GM12878 (cell line): ENCODE results near the gene SPEM2. TPM values are rescaled to one million over a fixed set of nuclear protein-coding genes. Genes with fewer than 3 reads are reported as not detected.

ENCODE experiments used
- ATAC-seq: fragments of 200-7000 bp; cut with Tn5 transposase; 3 replicates; pipeline ENCODE4 v1.9.1; 2020; ENCODE audit warnings: mild to moderate bottlenecking, moderate library complexity
- BruUV-seq: library from RNA; stranded (reverse); fragments of 400-500 nt; replicated peaks from 2 replicates; lab custom pipeline; 2021; lab: Mats Ljungman, UMichigan
- CTCF ChIA-PET: fragments of 300-600 bp; sonication (Branson Sonifier 250); formaldehyde crosslinking; extraction: SDS; loops from one replicate; lab custom pipeline; 2021; ENCODE audit warnings: inconsistent platforms; lab: Yijun Ruan, JAX
- POLR2A ChIA-PET: fragments of 350-600 bp; formaldehyde crosslinking; extraction: SDS; loops from one replicate; lab custom pipeline; 2021; ENCODE audit warnings: inconsistent platforms; lab: Charles Lee
- RAD21 ChIA-PET: fragments of 300-600 bp; sonication (Branson Sonifier 250); formaldehyde crosslinking; loops from one replicate; lab custom pipeline; 2023; ENCODE audit warnings: antibody characterized with exemption; ENCODE audit not compliant: unreplicated experiment; lab: Charles Lee
- SMC1A ChIA-PET: fragments of 300-600 bp; sonication (Branson Sonifier 250); formaldehyde crosslinking; loops from one replicate; lab custom pipeline; 2023; ENCODE audit not compliant: unreplicated experiment, uncharacterized antibody; lab: Charles Lee
- DNase-seq: peaks from one replicate; pipeline ENCODE4 v3.0.0-alpha.2; 2011; ENCODE audit warnings: low read depth, low spot score
- FAIRE-seq: peaks from 3 replicates; lab custom pipeline; 2011; peaks lifted over from hg19 to GRCh38; lab: Jason Lieb, UNC
- H2AFZ ChIP-seq: 2 replicates; pipeline ENCODE4 v1.6.0; 2011; ENCODE audit warnings: low read depth, low read length, control low read depth; ENCODE audit not compliant: control insufficient read depth
- H3K27ac ChIP-seq: 2 replicates; pipeline ENCODE4 v1.5.1; 2011; ENCODE audit warnings: control low read depth; ENCODE audit not compliant: control insufficient read depth, insufficient read depth
- H3K27me3 ChIP-seq, 2 experiments: replicated peaks in 1 of 2; 2 replicates each; pipeline versions ENCODE4 v1.6.0 to v1.6.1; 2011; ENCODE audit warnings: low read length in 1 of 2; ENCODE audit not compliant: control insufficient read depth in 2 of 2, insufficient read depth in 2 of 2
- H3K36me3 ChIP-seq, 2 experiments: 2 replicates each; pipeline ENCODE4 v1.5.1; 2011; ENCODE audit warnings: low read length in 1 of 2; ENCODE audit not compliant: control insufficient read depth in 2 of 2, insufficient read depth in 2 of 2
- H3K4me1 ChIP-seq: 2 replicates; pipeline ENCODE4 v1.6.1; 2011; ENCODE audit warnings: mild to moderate bottlenecking, low read length, moderate library complexity, mixed read lengths; ENCODE audit not compliant: control insufficient read depth, insufficient read depth
- H3K4me2 ChIP-seq: 2 replicates; pipeline ENCODE4 v1.6.0; 2011; ENCODE audit warnings: control low read depth; ENCODE audit not compliant: control insufficient read depth, insufficient read depth
- H3K4me3 ChIP-seq: fragments of 200-600 bp; sonication (generic); 2 replicates; pipeline ENCODE4 v1.5.1; 2016
- H3K79me2 ChIP-seq: 2 replicates; pipeline ENCODE4 v1.6.0; 2011; ENCODE audit warnings: low read length; ENCODE audit not compliant: control insufficient read depth, insufficient read depth
- H3K9ac ChIP-seq: 2 replicates; pipeline ENCODE4 v1.8.0; 2011; ENCODE audit warnings: low read length, control low read depth, mixed read lengths; ENCODE audit not compliant: control insufficient read depth, insufficient read depth
- H3K9me3 ChIP-seq: replicated peaks from 3 replicates; pipeline ENCODE4 v1.5.1; 2011; ENCODE audit warnings: mild to moderate bottlenecking, low read length; ENCODE audit not compliant: control insufficient read depth, insufficient read depth
- H4K20me1 ChIP-seq: 2 replicates; pipeline ENCODE4 v1.6.0; 2011; ENCODE audit not compliant: control insufficient read depth, insufficient read depth
- RUNX3 ChIP-seq: IDR thresholded peaks from 2 replicates; pipeline ENCODE4 v1.6.1; 2012; ENCODE audit warnings: low read length, inconsistent platforms
- SREBF1 ChIP-seq: IDR thresholded peaks from 2 replicates; pipeline ENCODE4 v1.6.1; 2012; ENCODE audit warnings: mild to moderate bottlenecking, low read length
- STAT1 ChIP-seq: fragments of 450-650 bp; conservative IDR thresholded peaks from 2 replicates; pipeline ENCODE4 v1.6.1; 2014; ENCODE audit warnings: antibody characterized with exemption, mild to moderate bottlenecking
- ZZZ3 ChIP-seq: IDR thresholded peaks from 2 replicates; pipeline ENCODE4 v1.6.1; 2011; ENCODE audit warnings: low read depth; ENCODE audit not compliant: control insufficient read depth, insufficient read length
- WGBS: methylation state at CpG from one replicate; pipeline ENCODE4 v1.1.6; 2016; ENCODE audit warnings: low lambda C conversion rate; ENCODE audit not compliant: insufficient replicate concordance, insufficient coverage; ENCODE audit errors: missing lambda C conversion rate; 5-methylcytosine and 5-hydroxymethylcytosine counted together
- in situ Hi-C: fragments of 300-500 bp; cut with MboI; formaldehyde crosslinking; loops from 9 replicates; pipeline ENCODE4 v1.14.3; 2018; ENCODE audit warnings: mixed read lengths
- intact Hi-C: fragments of 100-400 bp; cut with micrococcal nuclease; formaldehyde crosslinking; loops from one replicate; pipeline ENCODE4 v1.14.2; 2022; ENCODE audit not compliant: unreplicated experiment
- polyA plus RNA-seq, 11 experiments: library from polyadenylated mRNA; depleted of rRNA in 4 of 11; unstranded in 6 of 11; stranded (reverse) in 5 of 11; fragments of >200 nt; fragmentation: Nextera tagmentation in 4 of 11; fragmentation: Illumina TruSeq in 1 of 11; extraction: Ambion mirVana in 4 of 11; extraction: Trizol in 1 of 11; gene quantifications; 1 replicate in 1 of 11; 2 replicates in 10 of 11; pipeline versions ENCODE4 v1.2.1 to v1.2.3, GENCODE V29; 2011 to 2016; ENCODE audit warnings: inconsistent platforms in 2 of 11, missing spikeins in 2 of 11, low read depth in 1 of 11
- total RNA-seq, 4 experiments: library from RNA; depleted of rRNA in 3 of 4; stranded (reverse); fragments of >200 nt in 3 of 4; fragmentation: Illumina TruSeq in 1 of 4; extraction: Trizol in 1 of 4; gene quantifications; 2 replicates each; pipeline versions ENCODE4 v1.2.1 to v1.2.3, GENCODE V29; 2013 to 2021
- TF ChIP-seq, protein P1 (sequence below): IDR thresholded peaks from 2 replicates; pipeline ENCODE4 v1.6.1; 2011; ENCODE audit warnings: borderline replicate concordance, low read depth, mild to moderate bottlenecking, moderate library complexity, low read length; ENCODE audit not compliant: insufficient read depth, poor library complexity, severe bottlenecking

The SPEM2 gene
- total and polyA plus RNA-seq, 10 of the 15 experiments (the other 5 are each of a cell fraction or from before 2014, with no cell fraction given), result not detected

DNA sequence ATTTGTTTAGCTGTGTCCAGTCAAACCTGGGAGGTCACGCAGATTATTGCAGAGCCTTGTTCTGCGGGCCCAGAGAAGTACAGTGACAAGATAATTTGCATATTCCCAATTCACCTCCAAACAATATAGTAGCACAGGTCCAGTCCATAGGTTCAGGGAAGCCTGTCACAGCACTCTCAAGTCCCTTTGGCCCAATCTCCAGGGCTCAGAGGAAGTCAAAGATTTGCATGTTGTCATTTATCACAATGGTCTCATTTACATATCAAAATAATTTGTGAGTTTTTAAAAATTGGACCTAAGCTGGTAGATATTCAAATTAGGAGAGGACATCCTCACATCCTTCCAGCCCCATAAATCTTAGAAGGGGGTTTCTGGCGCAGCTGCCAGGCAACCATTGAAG lies 42.1 kb downstream of the SPEM2 start (continued):
- TF ChIP-seq, protein P1, sequence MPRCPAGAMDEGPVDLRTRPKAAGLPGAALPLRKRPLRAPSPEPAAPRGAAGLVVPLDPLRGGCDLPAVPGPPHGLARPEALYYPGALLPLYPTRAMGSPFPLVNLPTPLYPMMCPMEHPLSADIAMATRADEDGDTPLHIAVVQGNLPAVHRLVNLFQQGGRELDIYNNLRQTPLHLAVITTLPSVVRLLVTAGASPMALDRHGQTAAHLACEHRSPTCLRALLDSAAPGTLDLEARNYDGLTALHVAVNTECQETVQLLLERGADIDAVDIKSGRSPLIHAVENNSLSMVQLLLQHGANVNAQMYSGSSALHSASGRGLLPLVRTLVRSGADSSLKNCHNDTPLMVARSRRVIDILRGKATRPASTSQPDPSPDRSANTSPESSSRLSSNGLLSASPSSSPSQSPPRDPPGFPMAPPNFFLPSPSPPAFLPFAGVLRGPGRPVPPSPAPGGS, result no peak
- TF ChIP-seq SREBF1 (no peak), RUNX3 (no peak)

DNA sequence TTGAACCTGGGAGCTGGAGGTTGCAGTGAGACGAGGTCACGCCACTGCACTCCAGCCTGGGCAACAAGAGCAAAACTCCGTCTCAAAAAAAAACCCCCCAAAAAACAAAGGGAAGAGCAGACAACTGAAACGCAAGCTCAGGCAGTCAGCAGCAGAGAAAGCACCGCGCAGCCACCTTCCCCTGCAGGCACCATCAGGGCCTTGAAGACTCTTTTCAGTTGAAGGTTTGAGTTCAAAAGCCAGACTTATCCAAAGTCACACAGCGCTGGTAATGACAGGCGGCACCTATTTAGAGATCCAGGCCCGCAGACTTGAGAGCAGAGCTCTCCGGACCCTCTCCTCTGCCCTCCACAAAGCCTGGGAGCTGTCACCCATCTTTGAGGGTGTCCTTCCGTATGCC lies 42.9 kb downstream of the SPEM2 start:
- RAD21 ChIA-PET, result no interaction called here
- Histone ChIP-seq H3K79me2 (no peaks in the 10 kb centered on the region), H3K27me3 (no peaks in the 10 kb centered on the region), H3K4me1 (no peaks in the 10 kb centered on the region; the same call in 1 of the 2 replicates), H2AFZ (no peak overlapping the region), H4K20me1 (no peaks in the 10 kb centered on the region), H3K4me3 (no peak overlapping the region), H3K9ac (no peak overlapping the region), H3K4me2 (no peak overlapping the region), H3K27ac (no peak overlapping the region), H3K9me3 (no peaks in the 10 kb centered on the region), H3K36me3 (peaks cover 0 to 3% of the 10 kb centered on the region in 2 experiments; a peak in 3 of 4 replicates)
- TF ChIP-seq STAT1, result no peak
- TF ChIP-seq ZZZ3, result no peak
- POLR2A ChIA-PET, result interaction anchor here (1.0 to 2.4 kb wide), 2 partner anchors 8 to 9 kb away, joined by 3 to 9 read pairs; no protein-coding TSS in a partner anchor
- ATAC-seq (no peak), FAIRE-seq (no peak), DNase-seq (no peak)
- 94% methylated on average over 11 of the region's 11 CpGs for WGBS
- in situ Hi-C loops, result no loop called here
- no TSS peak for BruUV-seq
- CTCF ChIA-PET, result interaction anchor here (1.7 kb wide), 1 partner anchor 8 kb away, joined by 4 read pairs; no protein-coding TSS in a partner anchor
- SMC1A ChIA-PET, result no interaction called here
- intact Hi-C loops, result no loop called here
